H1 (cell line): ENCODE measurements around the gene GON4L. TPM values are rescaled to one million over a fixed set of nuclear protein-coding genes. Genes with fewer than 3 reads are reported as not detected.

Experiments used
- CHD7 ChIP-seq: fragments of 300-600 bp; sonication (generic); IDR thresholded peaks from 2 replicates; pipeline ENCODE4 v1.7.1; 2012; ENCODE audit warnings: low read length, moderate library complexity, mild to moderate bottlenecking, inconsistent platforms; ENCODE audit not compliant: insufficient replicate concordance
- EP300 ChIP-seq, 2 experiments: IDR thresholded peaks; 1 replicate in 1 of 2; 2 replicates in 1 of 2; pipeline ENCODE4 v1.6.1; 2011 to 2012; ENCODE audit warnings: low read depth in 2 of 2, low read length in 2 of 2, mild to moderate bottlenecking in 2 of 2, borderline replicate concordance in 1 of 2, inconsistent platforms in 1 of 2, moderate library complexity in 1 of 2
- GABPA ChIP-seq: IDR thresholded peaks from 2 replicates; pipeline ENCODE4 v1.6.1; 2011; ENCODE audit warnings: mild to moderate bottlenecking, low read length, moderate library complexity, borderline replicate concordance; ENCODE audit not compliant: insufficient read depth
- polyA plus RNA-seq, 7 experiments: library from polyadenylated mRNA; depleted of rRNA in 3 of 7; stranded (reverse) in 5 of 7; unstranded in 2 of 7; fragments of >200 nt in 5 of 7; fragments of 200-250 nt in 2 of 7; gene quantifications; 1 replicate in 5 of 7; 2 replicates in 1 of 7; 4 replicates in 1 of 7; pipeline versions ENCODE4 v1.2.1 to v1.2.3, GENCODE V29; 2011 to 2013; ENCODE audit warnings: missing spikeins in 2 of 7, mixed read lengths in 2 of 7
- total RNA-seq: library from RNA; stranded (reverse); fragmentation: NEBNext Ultra II Directional; extraction: Animal tissue kit (Norgen Biotek cat#: 25700); gene quantifications from 2 replicates; pipeline ENCODE4 v1.2.1, GENCODE V29; 2021

The GON4L gene
- total and polyA plus RNA-seq, 2 of the 8 experiments (the other 6 are each of a cell fraction or from before 2014, with no cell fraction given): 26.2 to 52.1 TPM

- TF ChIP-seq EP300 (IDR thresholded peaks at IDR 0.05; ENCODE audit: borderline replicate concordance in 1 of 2, low read depth in 2 of 2, low read length in 2 of 2) (no peak), CHD7 (no peak), GABPA (no peak)
These were observed 42.7 kb upstream of the GON4L start (continued) for GRCh38 chr1:155899683-155900082.
